Stimulated activated CD4-positive, alpha-beta T cell treated with anti-CD3 and anti-CD28 coated beads, Interleukin-15, amount 100 ng/mL, for 24 hours (primary cell): ENCODE measurements around the gene JMJD7.

Source experiments
- DNase-seq: peaks from one replicate; pipeline ENCODE4 v3.0.0-alpha.2; 2020

JMJD7 gene

DNA sequence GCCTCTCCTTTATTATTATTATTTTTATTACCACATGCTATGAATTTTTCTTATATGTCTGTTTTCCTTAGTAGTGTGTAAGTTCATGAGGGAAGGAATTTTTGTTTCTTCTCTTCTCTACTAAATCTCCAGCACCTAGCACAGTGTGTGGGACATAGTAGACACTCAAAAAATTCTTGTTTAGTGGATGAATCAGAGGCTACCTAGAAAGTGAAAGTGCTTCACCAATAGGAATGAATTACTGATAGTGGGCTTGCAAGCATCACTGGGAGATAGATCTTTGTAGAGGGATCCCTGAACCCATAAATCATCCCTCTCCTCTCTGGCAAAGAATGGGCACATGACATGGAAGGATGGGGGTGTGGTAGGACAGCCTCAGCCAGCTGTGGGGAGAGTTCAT lies 57.4 kb downstream of the JMJD7 start:
- no peak for DNase-seq

DNA sequence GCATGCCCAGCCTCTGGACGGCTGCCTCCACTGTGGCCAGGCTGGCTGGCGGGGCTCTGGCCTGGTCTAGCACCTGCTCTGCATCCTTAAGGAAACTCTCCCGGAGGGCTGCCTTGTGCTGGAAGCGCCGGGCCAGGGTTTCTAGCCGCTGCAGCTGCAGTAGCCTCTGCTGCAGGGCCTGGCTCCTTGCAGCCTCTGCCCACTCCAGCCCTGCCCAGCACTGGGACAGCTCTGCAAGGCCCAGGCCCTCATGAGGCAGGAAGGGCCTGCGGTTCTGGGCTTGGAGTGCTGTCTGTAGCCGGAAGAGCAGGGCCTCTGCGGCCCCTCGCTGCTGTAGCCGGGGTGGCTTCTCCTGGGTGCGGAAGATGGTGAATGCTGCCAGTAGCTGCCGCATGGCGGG lies 57.9 kb downstream of the JMJD7 start:
- no peak for DNase-seq

GRCh38 chr15:41886741-41887140 lies 58.8 kb downstream of the JMJD7 start:
- no peak for DNase-seq

GRCh38 chr15:41887161-41887560 lies 59.3 kb downstream of the JMJD7 start:
- no peak for DNase-seq
